DND-41 (cell line): Measurements from ENCODE around the gene DCP1A.

Experiments used
- ATAC-seq: fragments of 200-7000 bp; cut with Tn5 transposase; 3 replicates; pipeline ENCODE4 v1.9.1; 2021; ENCODE audit warnings: low read depth; ENCODE audit not compliant: insufficient read depth
- DNase-seq: peaks from one replicate; pipeline ENCODE4 v3.0.0-alpha.2; 2020
- H2AFZ ChIP-seq: 2 replicates; pipeline ENCODE4 v1.6.0; 2012; ENCODE audit warnings: low read depth, low read length
- H3K27ac ChIP-seq: 2 replicates; pipeline ENCODE4 v1.5.1; 2012; ENCODE audit warnings: low read length, inconsistent platforms
- H3K27me3 ChIP-seq: fragments of 200-600 bp; sonication (generic); 2 replicates; pipeline ENCODE4 v1.6.0; 2012; ENCODE audit warnings: low read length, mild to moderate bottlenecking, inconsistent platforms; ENCODE audit not compliant: insufficient read depth, poor library complexity
- H3K36me3 ChIP-seq: 2 replicates; pipeline ENCODE4 v1.5.1; 2012; ENCODE audit warnings: low read length, inconsistent platforms; ENCODE audit not compliant: insufficient read depth
- H3K4me1 ChIP-seq: 2 replicates; pipeline ENCODE4 v1.5.1; 2012; ENCODE audit warnings: mild to moderate bottlenecking, low read length; ENCODE audit not compliant: insufficient read depth
- H3K4me2 ChIP-seq: 2 replicates; pipeline ENCODE4 v1.6.0; 2012; ENCODE audit warnings: mild to moderate bottlenecking, moderate library complexity, low read length, inconsistent platforms; ENCODE audit not compliant: insufficient read depth
- H3K4me3 ChIP-seq, 2 experiments: fragments of 200-600 bp in 1 of 2; shearing (Covaris generic) in 1 of 2; 2 replicates each; pipeline ENCODE4 v1.5.1; 2012 to 2016; ENCODE audit warnings: inconsistent platforms in 2 of 2, low read length in 2 of 2, mild to moderate bottlenecking in 2 of 2, low read depth in 1 of 2, moderate library complexity in 1 of 2
- H3K79me2 ChIP-seq: 2 replicates; pipeline ENCODE4 v1.6.0; 2012; ENCODE audit warnings: low read length, inconsistent platforms; ENCODE audit not compliant: insufficient read depth
- H3K9ac ChIP-seq: 2 replicates; pipeline ENCODE4 v1.6.0; 2012; ENCODE audit warnings: low read depth, mild to moderate bottlenecking, inconsistent platforms, low read length, moderate library complexity
- H3K9me3 ChIP-seq: 2 replicates; pipeline ENCODE4 v1.5.1; 2012; ENCODE audit warnings: low read length, moderate library complexity, mild to moderate bottlenecking, inconsistent platforms; ENCODE audit not compliant: insufficient read depth, severe bottlenecking
- H4K20me1 ChIP-seq: 2 replicates; pipeline ENCODE4 v1.6.0; 2012; ENCODE audit warnings: low read length; ENCODE audit not compliant: insufficient read depth
- CTCF ChIP-seq: IDR thresholded peaks from 2 replicates; pipeline ENCODE4 v1.5.1; 2012; ENCODE audit warnings: borderline replicate concordance, low read length, moderate library complexity, mild to moderate bottlenecking; ENCODE audit not compliant: poor library complexity, severe bottlenecking; ENCODE audit errors: extremely low read depth
- EZH2 ChIP-seq: IDR thresholded peaks from 3 replicates; pipeline ENCODE4 v1.6.1; 2012; ENCODE audit warnings: borderline replicate concordance, low read depth, mild to moderate bottlenecking, moderate library complexity, low read length, inconsistent platforms; ENCODE audit not compliant: severe bottlenecking

The DCP1A gene

GRCh38 chr3:53286727-53287126 is 60.6 kb downstream of the DCP1A start:
- H3K27ac ChIP-seq: no peak overlapping the region
- H3K36me3 ChIP-seq: peaks cover 56% of the 10 kb centered on the region
- no peak overlapping the region for H3K4me2 ChIP-seq
- no peaks in the 10 kb centered on the region for H4K20me1 ChIP-seq
- no peak for TF ChIP-seq CTCF
- no peak for TF ChIP-seq EZH2
- no peaks in the 10 kb centered on the region for H3K79me2 ChIP-seq
- DNase-seq: no peak
- H3K27me3 ChIP-seq: no peaks in the 10 kb centered on the region
- H3K9me3 ChIP-seq: no peaks in the 10 kb centered on the region
- H3K9ac ChIP-seq: no peak overlapping the region
- ATAC-seq: no peak
- no peaks in the 10 kb centered on the region for H3K4me1 ChIP-seq
- no peak overlapping the region for H3K4me3 ChIP-seq
- no peak overlapping the region for H2AFZ ChIP-seq

GRCh38 chr3:53282581-53282980 is 64.8 kb downstream of the DCP1A start:
- DNase-seq: no peak
- TF ChIP-seq EZH2 (no peak), CTCF (no peak)
- Histone ChIP-seq H3K9me3 (no peaks in the 10 kb centered on the region), H3K27ac (no peak overlapping the region), H3K27me3 (no peaks in the 10 kb centered on the region), H3K4me2 (no peak overlapping the region), H2AFZ (no peak overlapping the region), H3K9ac (no peak overlapping the region), H3K79me2 (no peaks in the 10 kb centered on the region), H3K4me3 (no peak overlapping the region), H4K20me1 (no peaks in the 10 kb centered on the region), H3K4me1 (no peaks in the 10 kb centered on the region), H3K36me3 (peaks cover 38% of the 10 kb centered on the region)
- ATAC-seq: no peak

- Histone ChIP-seq H2AFZ (no peak overlapping the region), H3K4me2 (no peak overlapping the region), H3K9me3 (no peaks in the 10 kb centered on the region), H3K36me3 (peaks cover 8% of the 10 kb centered on the region; the same call in 1 of the 2 replicates), H3K79me2 (no peaks in the 10 kb centered on the region), H3K4me1 (0 out of 2 replicates have a peak, but pooled peaks cover 9% of the 10 kb centered on the region), H3K27ac (no peak overlapping the region), H3K9ac (no peak overlapping the region), H3K4me3 (no peak overlapping the region), H3K27me3 (no peaks in the 10 kb centered on the region), H4K20me1 (no peaks in the 10 kb centered on the region)
- ATAC-seq (no peak), DNase-seq (no peak)
- TF ChIP-seq CTCF (no peak), EZH2 (no peak)
These were observed 68.7 kb downstream of the DCP1A start for GRCh38 chr3:53278667-53279066.

- Histone ChIP-seq H3K27ac (no peak overlapping the region), H3K36me3 (no peaks in the 10 kb centered on the region), H3K9ac (no peak overlapping the region), H3K4me3 (no peak overlapping the region), H3K27me3 (no peaks in the 10 kb centered on the region), H3K79me2 (no peaks in the 10 kb centered on the region), H4K20me1 (no peaks in the 10 kb centered on the region), H3K9me3 (no peaks in the 10 kb centered on the region), H2AFZ (no peak overlapping the region), H3K4me1 (peaks cover 16% of the 10 kb centered on the region), H3K4me2 (no peak overlapping the region)
- TF ChIP-seq CTCF (no peak), EZH2 (no peak)
- ATAC-seq (peak; percentile 88), DNase-seq (peak; percentile 54)
These were observed 72.3 kb downstream of the DCP1A start for GRCh38 chr3:53274938-53275605.
